HCT116 (cell line): ENCODE data around the gene NSG2. TPM values are rescaled to one million over a fixed set of nuclear protein-coding genes. Genes with fewer than 3 reads are reported as not detected.

ENCODE experiments used
- ATAC-seq: fragments of 200-7000 bp; cut with Tn5 transposase; 2 replicates; pipeline ENCODE4 v1.9.1; 2020; ENCODE audit warnings: mild to moderate bottlenecking, moderate library complexity
- BruUV-seq: library from RNA; stranded (reverse); fragments of 400-500 nt; replicated peaks from 2 replicates; lab custom pipeline; 2021; lab: Mats Ljungman, UMichigan
- CTCF ChIA-PET: fragments of 300-600 bp; sonication (Branson Sonifier 250); formaldehyde crosslinking; loops from one replicate; lab custom pipeline; 2021; ENCODE audit warnings: antibody characterized with exemption; lab: Charles Lee
- POLR2A ChIA-PET: fragments of 300-600, 350-600 bp; sonication (Branson Sonifier 250); formaldehyde crosslinking; loops from one replicate; lab custom pipeline; 2021; ENCODE audit warnings: antibody characterized with exemption; lab: Charles Lee
- RAD21 ChIA-PET, 2 experiments: fragments of 300-600 bp; sonication (Branson Sonifier 250); formaldehyde crosslinking; loops; one replicate each; lab custom pipeline; 2023; ENCODE audit warnings: low total read pairs in 2 of 2; ENCODE audit not compliant: uncharacterized antibody in 2 of 2, unreplicated experiment in 2 of 2, low non-redundant PET in 1 of 2; lab: Charles Lee
- DNase-seq: peaks from one replicate; pipeline ENCODE4 v3.0.0-alpha.2; 2010; ENCODE audit warnings: low read depth, low spot score
- H2AFZ ChIP-seq: fragments of 200-600 bp; shearing (Covaris generic), sonication (generic); 2 replicates; pipeline ENCODE4 v1.6.1; 2017; ENCODE audit warnings: low read depth, mixed run types, mixed read lengths, antibody characterized with exemption, low read length; ENCODE audit not compliant: poor library complexity, severe bottlenecking
- H3K27ac ChIP-seq: 2 replicates; pipeline ENCODE4 v1.5.1; 2012; ENCODE audit warnings: low read depth, low read length
- H3K27me3 ChIP-seq: fragments of 200-600 bp; sonication (generic); 2 replicates; pipeline ENCODE4 v1.6.1; 2016; ENCODE audit warnings: mixed run types, low read length, mixed read lengths; ENCODE audit not compliant: insufficient read depth
- H3K36me3 ChIP-seq, 2 experiments: fragments of 200-500 bp in 1 of 2; fragments of 200-600 bp in 1 of 2; sonication (Bioruptor generic) in 1 of 2; sonication (generic) in 1 of 2; 2 replicates each; pipeline versions ENCODE4 v1.5.1 to v1.6.1; 2014 to 2016; ENCODE audit warnings: low read length in 2 of 2, inconsistent platforms in 1 of 2, mixed read lengths in 1 of 2, mixed run types in 1 of 2; ENCODE audit not compliant: insufficient read depth in 2 of 2, control insufficient read depth in 1 of 2
- H3K4me1 ChIP-seq, 2 experiments: fragments of 200-600 bp in 1 of 2; sonication (generic) in 1 of 2; 2 replicates each; pipeline versions ENCODE4 v1.5.1 to v1.6.1; 2012 to 2017; ENCODE audit warnings: low read length in 2 of 2, inconsistent platforms in 1 of 2, mild to moderate bottlenecking in 1 of 2, mixed read lengths in 1 of 2, mixed run types in 1 of 2, moderate library complexity in 1 of 2; ENCODE audit not compliant: insufficient read depth in 2 of 2, control insufficient read depth in 1 of 2
- H3K4me2 ChIP-seq: fragments of 200-600 bp; sonication (generic); 2 replicates; pipeline ENCODE4 v1.6.1; 2017; ENCODE audit warnings: mixed run types, low read length, mixed read lengths
- H3K4me3 ChIP-seq, 2 experiments: fragments of 200-600 bp in 1 of 2; sonication (generic) in 1 of 2; replicated peaks in 1 of 2; 2 replicates each; pipeline ENCODE4 v1.5.1; 2011 to 2016; ENCODE audit warnings: low read length in 2 of 2, control low read depth in 1 of 2, low read depth in 1 of 2, mild to moderate bottlenecking in 1 of 2, mixed read lengths in 1 of 2, mixed run types in 1 of 2
- H3K79me2 ChIP-seq: fragments of 200-600 bp; sonication (generic); 2 replicates; pipeline ENCODE4 v1.6.1; 2017; ENCODE audit warnings: mild to moderate bottlenecking, mixed run types, low read length, moderate library complexity, mixed read lengths; ENCODE audit not compliant: insufficient read depth
- H3K9ac ChIP-seq: fragments of 200-600 bp; sonication (generic); 2 replicates; pipeline ENCODE4 v1.6.1; 2016; ENCODE audit warnings: low read length, mixed read lengths
- H3K9me2 ChIP-seq: fragments of 200-600 bp; sonication (generic), shearing (Covaris generic); 2 replicates; pipeline ENCODE4 v1.6.1; 2017; ENCODE audit warnings: mixed run types, mild to moderate bottlenecking, moderate library complexity; ENCODE audit not compliant: insufficient read depth
- H3K9me3 ChIP-seq, 2 experiments: fragments of 200-500 bp in 1 of 2; fragments of 200-600 bp in 1 of 2; sonication (Bioruptor generic) in 1 of 2; sonication (generic) in 1 of 2; 2 replicates each; pipeline ENCODE4 v1.6.1; 2014 to 2017; ENCODE audit warnings: low read length in 2 of 2, mixed read lengths in 2 of 2, inconsistent platforms in 1 of 2, low read depth in 1 of 2, mild to moderate bottlenecking in 1 of 2, mixed run types in 1 of 2, moderate library complexity in 1 of 2; ENCODE audit not compliant: control insufficient read depth in 1 of 2, insufficient read depth in 1 of 2
- H4K20me1 ChIP-seq: fragments of 200-600 bp; sonication (generic), shearing (Covaris generic); 2 replicates; pipeline ENCODE4 v1.6.1; 2017; ENCODE audit warnings: mixed run types, mild to moderate bottlenecking, moderate library complexity; ENCODE audit not compliant: insufficient read depth
- CEBPB ChIP-seq: IDR thresholded peaks from 2 replicates; pipeline ENCODE4 v1.6.1; 2012; ENCODE audit warnings: low read depth
- CTCF ChIP-seq, 3 experiments: fragments of 200-600 bp in 1 of 3; sonication (generic) in 1 of 3; IDR thresholded peaks in 2 of 3; conservative IDR thresholded peaks in 1 of 3; 2 replicates each; pipeline ENCODE4 v1.5.1; 2012 to 2017; ENCODE audit warnings: low read depth in 2 of 3, low read length in 2 of 3, antibody characterized with exemption in 1 of 3, borderline replicate concordance in 1 of 3, control low read depth in 1 of 3, mild to moderate bottlenecking in 1 of 3, mixed read lengths in 1 of 3, mixed run types in 1 of 3, moderate library complexity in 1 of 3; ENCODE audit not compliant: insufficient read depth in 1 of 3
- EGR1 ChIP-seq: IDR thresholded peaks from 2 replicates; pipeline ENCODE4 v1.6.1; 2012; ENCODE audit warnings: low read depth
- ELF1 ChIP-seq: IDR thresholded peaks from 2 replicates; pipeline ENCODE4 v1.6.1; 2012; ENCODE audit warnings: low read depth, borderline replicate concordance
- EZH2 ChIP-seq: fragments of 200-600 bp; sonication (generic); IDR thresholded peaks from 2 replicates; pipeline ENCODE4 v1.6.1; 2017; ENCODE audit warnings: antibody characterized with exemption, mixed run types
- FOSL1 ChIP-seq: IDR thresholded peaks from 2 replicates; pipeline ENCODE4 v1.6.1; 2012; ENCODE audit warnings: low read depth
- JUND ChIP-seq: IDR thresholded peaks from 2 replicates; pipeline ENCODE4 v1.6.1; 2012
- POLR2A ChIP-seq: IDR thresholded peaks from 2 replicates; pipeline ENCODE4 v1.7.0; 2011; ENCODE audit warnings: borderline replicate concordance; ENCODE audit not compliant: insufficient read depth, insufficient read length; ENCODE audit errors: extremely low read depth
- POLR2AphosphoS5 ChIP-seq: IDR thresholded peaks from 2 replicates; pipeline ENCODE4 v1.6.1; 2011; ENCODE audit warnings: mild to moderate bottlenecking, low read depth, low read length, moderate library complexity
- RAD21 ChIP-seq: IDR thresholded peaks from 2 replicates; pipeline ENCODE4 v1.6.1; 2012; ENCODE audit warnings: low read depth, mild to moderate bottlenecking
- SIN3A ChIP-seq: IDR thresholded peaks from 2 replicates; pipeline ENCODE4 v1.6.1; 2012; ENCODE audit warnings: low read depth
- SP1 ChIP-seq: IDR thresholded peaks from 2 replicates; pipeline ENCODE4 v1.6.1; 2012; ENCODE audit warnings: low read depth
- TCF7L2 ChIP-seq: IDR thresholded peaks from 2 replicates; pipeline ENCODE4 v1.7.0; 2011; ENCODE audit warnings: borderline replicate concordance, inconsistent platforms; ENCODE audit not compliant: insufficient read depth, insufficient read length; ENCODE audit errors: extremely low read depth
- YY1 ChIP-seq: IDR thresholded peaks from 2 replicates; pipeline ENCODE4 v1.6.1; 2011; ENCODE audit warnings: low read length, low read depth, moderate library complexity, mild to moderate bottlenecking; ENCODE audit not compliant: insufficient replicate concordance; ENCODE audit errors: extremely low read depth
- ZFX ChIP-seq: fragments of 450-650 bp; IDR thresholded peaks from 2 replicates; pipeline ENCODE4 v1.6.1; 2017
- ZNF274 ChIP-seq: fragments of 200-500 bp; sonication (Bioruptor generic); IDR thresholded peaks from 2 replicates; pipeline ENCODE4 v1.6.1; 2014; ENCODE audit warnings: mild to moderate bottlenecking, low read depth, low read length, inconsistent platforms
- intact Hi-C: fragments of 100-400 bp; cut with micrococcal nuclease; formaldehyde crosslinking; loops from 2 replicates; pipeline ENCODE4 v1.10.0; 2022
- total RNA-seq: library from RNA; stranded (reverse); gene quantifications from one replicate; pipeline ENCODE4 v1.2.1, GENCODE V29; 2021; ENCODE audit not compliant: unreplicated experiment
- TF ChIP-seq, protein P1 (sequence below): IDR thresholded peaks from 2 replicates; pipeline ENCODE4 v1.6.1; 2012
- TF ChIP-seq, protein P2 (sequence below): IDR thresholded peaks from 2 replicates; pipeline ENCODE4 v1.6.1; 2011; ENCODE audit warnings: mild to moderate bottlenecking, low read length, moderate library complexity; ENCODE audit not compliant: insufficient replicate concordance; ENCODE audit errors: extremely low read depth
- TF ChIP-seq, protein P3 (sequence below): IDR thresholded peaks from 2 replicates; pipeline ENCODE4 v1.6.1; 2012; ENCODE audit warnings: low read depth
- TF ChIP-seq, protein P4 (sequence below): IDR thresholded peaks from 2 replicates; pipeline ENCODE4 v1.6.1; 2012

Gene NSG2
- total RNA-seq, 1 experiment from 2014 or later = not detected

DNA sequence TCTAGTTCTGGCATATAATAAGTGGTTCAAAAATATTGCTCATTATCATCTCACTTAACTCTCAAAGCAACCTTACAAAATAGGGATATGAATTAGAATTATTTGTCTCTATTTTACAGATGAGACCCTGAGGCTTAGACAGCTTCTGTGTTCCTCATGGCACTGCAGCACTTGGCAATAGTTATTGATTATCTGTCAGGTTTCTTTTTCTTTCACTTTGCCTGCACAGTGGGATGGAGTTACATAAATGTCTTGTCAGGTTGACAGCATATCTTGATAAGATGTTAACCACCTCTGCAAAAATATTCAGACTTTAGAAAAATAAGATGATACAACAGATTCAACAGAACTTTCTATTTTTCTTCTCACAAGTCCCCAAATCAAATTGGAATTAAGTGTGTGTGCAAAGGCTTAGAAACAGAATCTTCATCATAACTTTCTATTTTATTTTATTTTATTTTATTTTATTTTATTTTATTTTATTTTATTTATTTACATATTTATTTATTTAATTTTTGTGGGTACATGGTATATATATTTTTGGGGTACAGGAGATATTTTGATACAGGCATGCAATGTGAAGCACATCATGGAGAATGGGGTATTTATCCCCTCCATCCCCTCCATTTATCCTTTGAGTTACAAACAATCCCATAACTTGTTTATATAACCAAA lies 17.7 kb downstream of the NSG2 start:
- Histone ChIP-seq H3K27ac (no peak overlapping the region), H3K4me3 (no peak overlapping the region), H3K27me3 (peaks cover 63% of the 10 kb centered on the region), H3K9ac (no peak overlapping the region), H4K20me1 (no peaks in the 10 kb centered on the region), H3K4me2 (no peak overlapping the region), H3K9me3 (no peaks in the 10 kb centered on the region), H2AFZ (no peak overlapping the region), H3K9me2 (no peaks in the 10 kb centered on the region), H3K4me1 (no peaks in the 10 kb centered on the region), H3K36me3 (no peaks in the 10 kb centered on the region), H3K79me2 (no peaks in the 10 kb centered on the region)
- RAD21 ChIA-PET = no interaction called here
- no peak for TF ChIP-seq SIN3A
- TF ChIP-seq RAD21 = no peak
- TF ChIP-seq, protein P1, sequence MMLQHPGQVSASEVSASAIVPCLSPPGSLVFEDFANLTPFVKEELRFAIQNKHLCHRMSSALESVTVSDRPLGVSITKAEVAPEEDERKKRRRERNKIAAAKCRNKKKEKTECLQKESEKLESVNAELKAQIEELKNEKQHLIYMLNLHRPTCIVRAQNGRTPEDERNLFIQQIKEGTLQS = no peak
- no peak for TF ChIP-seq FOSL1
- no peak for TF ChIP-seq SP1
- TF ChIP-seq EGR1 = no peak
- no peak for TF ChIP-seq CEBPB
- TF ChIP-seq JUND = no peak
- no peak for TF ChIP-seq ZFX
- TF ChIP-seq, protein P2, sequence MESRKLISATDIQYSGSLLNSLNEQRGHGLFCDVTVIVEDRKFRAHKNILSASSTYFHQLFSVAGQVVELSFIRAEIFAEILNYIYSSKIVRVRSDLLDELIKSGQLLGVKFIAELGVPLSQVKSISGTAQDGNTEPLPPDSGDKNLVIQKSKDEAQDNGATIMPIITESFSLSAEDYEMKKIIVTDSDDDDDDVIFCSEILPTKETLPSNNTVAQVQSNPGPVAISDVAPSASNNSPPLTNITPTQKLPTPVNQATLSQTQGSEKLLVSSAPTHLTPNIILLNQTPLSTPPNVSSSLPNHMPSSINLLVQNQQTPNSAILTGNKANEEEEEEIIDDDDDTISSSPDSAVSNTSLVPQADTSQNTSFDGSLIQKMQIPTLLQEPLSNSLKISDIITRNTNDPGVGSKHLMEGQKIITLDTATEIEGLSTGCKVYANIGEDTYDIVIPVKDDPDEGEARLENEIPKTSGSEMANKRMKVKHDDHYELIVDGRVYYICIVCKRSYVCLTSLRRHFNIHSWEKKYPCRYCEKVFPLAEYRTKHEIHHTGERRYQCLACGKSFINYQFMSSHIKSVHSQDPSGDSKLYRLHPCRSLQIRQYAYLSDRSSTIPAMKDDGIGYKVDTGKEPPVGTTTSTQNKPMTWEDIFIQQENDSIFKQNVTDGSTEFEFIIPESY = no peak
- no peak for TF ChIP-seq ZNF274
- TF ChIP-seq POLR2A = no peak
- no peak for TF ChIP-seq CTCF (IDR thresholded peaks at IDR 0.05 in 2 of 3, conservative IDR thresholded peaks at IDR 0.05 in 1 of 3; ENCODE audit: borderline replicate concordance in 1 of 3, insufficient read depth in 1 of 3, low read depth in 2 of 3, low read length in 2 of 3)
- no peak for TF ChIP-seq EZH2
- TF ChIP-seq, protein P3, sequence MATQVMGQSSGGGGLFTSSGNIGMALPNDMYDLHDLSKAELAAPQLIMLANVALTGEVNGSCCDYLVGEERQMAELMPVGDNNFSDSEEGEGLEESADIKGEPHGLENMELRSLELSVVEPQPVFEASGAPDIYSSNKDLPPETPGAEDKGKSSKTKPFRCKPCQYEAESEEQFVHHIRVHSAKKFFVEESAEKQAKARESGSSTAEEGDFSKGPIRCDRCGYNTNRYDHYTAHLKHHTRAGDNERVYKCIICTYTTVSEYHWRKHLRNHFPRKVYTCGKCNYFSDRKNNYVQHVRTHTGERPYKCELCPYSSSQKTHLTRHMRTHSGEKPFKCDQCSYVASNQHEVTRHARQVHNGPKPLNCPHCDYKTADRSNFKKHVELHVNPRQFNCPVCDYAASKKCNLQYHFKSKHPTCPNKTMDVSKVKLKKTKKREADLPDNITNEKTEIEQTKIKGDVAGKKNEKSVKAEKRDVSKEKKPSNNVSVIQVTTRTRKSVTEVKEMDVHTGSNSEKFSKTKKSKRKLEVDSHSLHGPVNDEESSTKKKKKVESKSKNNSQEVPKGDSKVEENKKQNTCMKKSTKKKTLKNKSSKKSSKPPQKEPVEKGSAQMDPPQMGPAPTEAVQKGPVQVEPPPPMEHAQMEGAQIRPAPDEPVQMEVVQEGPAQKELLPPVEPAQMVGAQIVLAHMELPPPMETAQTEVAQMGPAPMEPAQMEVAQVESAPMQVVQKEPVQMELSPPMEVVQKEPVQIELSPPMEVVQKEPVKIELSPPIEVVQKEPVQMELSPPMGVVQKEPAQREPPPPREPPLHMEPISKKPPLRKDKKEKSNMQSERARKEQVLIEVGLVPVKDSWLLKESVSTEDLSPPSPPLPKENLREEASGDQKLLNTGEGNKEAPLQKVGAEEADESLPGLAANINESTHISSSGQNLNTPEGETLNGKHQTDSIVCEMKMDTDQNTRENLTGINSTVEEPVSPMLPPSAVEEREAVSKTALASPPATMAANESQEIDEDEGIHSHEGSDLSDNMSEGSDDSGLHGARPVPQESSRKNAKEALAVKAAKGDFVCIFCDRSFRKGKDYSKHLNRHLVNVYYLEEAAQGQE = no peak
- no peak for TF ChIP-seq ELF1
- no peak for TF ChIP-seq POLR2AphosphoS5
- no peak for TF ChIP-seq YY1
- TF ChIP-seq TCF7L2 = no peak
- TF ChIP-seq, protein P4, sequence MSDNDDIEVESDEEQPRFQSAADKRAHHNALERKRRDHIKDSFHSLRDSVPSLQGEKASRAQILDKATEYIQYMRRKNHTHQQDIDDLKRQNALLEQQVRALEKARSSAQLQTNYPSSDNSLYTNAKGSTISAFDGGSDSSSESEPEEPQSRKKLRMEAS = no peak
- CTCF ChIA-PET = no interaction called here
- intact Hi-C loops = no loop called here
- ATAC-seq = no peak
- no peak for DNase-seq
- POLR2A ChIA-PET = no interaction called here
- BruUV-seq = no TSS peak
